Measurements from ENCODE around the gene S100A2. TPM values are rescaled to one million over a fixed set of nuclear protein-coding genes. Genes with fewer than 3 reads are reported as not detected.

Gene S100A2
- total and polyA plus RNA-seq, 2 of the 13 experiments (the other 11 are each of a cell fraction or from before 2014, with no cell fraction given): 1.2 TPM

DNA sequence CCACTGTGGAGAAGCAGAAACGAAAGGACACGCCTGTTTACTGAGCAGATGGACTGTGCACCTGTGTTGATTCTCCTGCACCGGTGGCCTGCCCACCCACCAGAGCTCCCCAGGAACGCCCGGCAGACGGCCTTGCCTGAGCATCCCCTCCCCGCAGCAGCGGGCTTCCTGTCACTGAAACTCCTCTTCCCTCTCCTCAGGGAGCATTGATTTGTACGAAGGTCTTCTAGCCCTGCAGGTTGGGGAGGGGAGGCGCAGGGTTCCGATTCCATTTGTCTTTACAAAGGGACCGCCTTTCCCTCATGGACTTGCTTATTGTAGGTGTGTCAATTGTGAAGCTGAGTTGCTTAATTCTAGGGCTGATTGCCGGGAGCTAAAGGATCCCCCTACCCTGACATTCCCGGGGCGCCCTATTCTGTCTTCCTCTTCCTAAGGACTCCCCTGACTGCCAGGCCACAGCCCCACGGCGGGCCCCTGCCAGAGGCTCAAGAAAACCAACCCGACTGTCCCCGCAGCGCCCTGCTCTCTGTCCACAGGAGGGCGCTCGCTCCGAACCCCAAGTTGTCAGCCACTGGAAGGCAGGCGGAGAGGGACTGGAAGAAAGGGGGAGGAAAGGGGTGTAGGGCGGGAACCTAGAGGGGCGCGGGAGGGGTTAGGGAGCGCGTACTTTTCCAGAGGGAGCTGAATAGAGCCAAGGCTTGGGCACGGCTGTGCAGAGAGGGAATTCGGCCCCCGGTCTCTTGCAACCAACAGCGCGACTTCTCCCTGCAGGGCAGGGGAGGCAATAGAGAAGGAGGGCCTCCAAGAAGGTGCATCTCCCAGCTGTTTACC is 32.7 kb downstream of the S100A2 start (continued):
- TF ChIP-seq PCBP1 (IDR thresholded peaks at IDR 0.05; ENCODE audit: borderline replicate concordance, low read depth, low read length): peak; percentile 83; the same call in 1 of the 2 replicates
- TF ChIP-seq ZNF160 (CRISPR knock-in tag; IDR thresholded peaks at IDR 0.05): no peak
- peak; percentile 42; the same call in 1 of the 2 replicates for TF ChIP-seq BCL6 (CRISPR knock-in tag; IDR thresholded peaks at IDR 0.05)
- TF ChIP-seq FOXA3 (CRISPR knock-in tag; IDR thresholded peaks at IDR 0.05): peak; percentile 89
- 0 out of 2 replicates have a peak, but pooled peaks have one; percentile 33 for TF ChIP-seq PPARG (CRISPR knock-in tag; conservative IDR thresholded peaks at IDR 0.05)
- TF ChIP-seq MATR3 (CRISPR knock-in tag; IDR thresholded peaks at IDR 0.05): no peak
- TF ChIP-seq TARDBP (CRISPR knock-in tag; IDR thresholded peaks at IDR 0.05): no peak
- no peak for TF ChIP-seq SOX6 (IDR thresholded peaks at IDR 0.05)
- TF ChIP-seq SOX6 (CRISPR knock-in tag; IDR thresholded peaks at IDR 0.05): no peak
- TF ChIP-seq, protein P1, sequence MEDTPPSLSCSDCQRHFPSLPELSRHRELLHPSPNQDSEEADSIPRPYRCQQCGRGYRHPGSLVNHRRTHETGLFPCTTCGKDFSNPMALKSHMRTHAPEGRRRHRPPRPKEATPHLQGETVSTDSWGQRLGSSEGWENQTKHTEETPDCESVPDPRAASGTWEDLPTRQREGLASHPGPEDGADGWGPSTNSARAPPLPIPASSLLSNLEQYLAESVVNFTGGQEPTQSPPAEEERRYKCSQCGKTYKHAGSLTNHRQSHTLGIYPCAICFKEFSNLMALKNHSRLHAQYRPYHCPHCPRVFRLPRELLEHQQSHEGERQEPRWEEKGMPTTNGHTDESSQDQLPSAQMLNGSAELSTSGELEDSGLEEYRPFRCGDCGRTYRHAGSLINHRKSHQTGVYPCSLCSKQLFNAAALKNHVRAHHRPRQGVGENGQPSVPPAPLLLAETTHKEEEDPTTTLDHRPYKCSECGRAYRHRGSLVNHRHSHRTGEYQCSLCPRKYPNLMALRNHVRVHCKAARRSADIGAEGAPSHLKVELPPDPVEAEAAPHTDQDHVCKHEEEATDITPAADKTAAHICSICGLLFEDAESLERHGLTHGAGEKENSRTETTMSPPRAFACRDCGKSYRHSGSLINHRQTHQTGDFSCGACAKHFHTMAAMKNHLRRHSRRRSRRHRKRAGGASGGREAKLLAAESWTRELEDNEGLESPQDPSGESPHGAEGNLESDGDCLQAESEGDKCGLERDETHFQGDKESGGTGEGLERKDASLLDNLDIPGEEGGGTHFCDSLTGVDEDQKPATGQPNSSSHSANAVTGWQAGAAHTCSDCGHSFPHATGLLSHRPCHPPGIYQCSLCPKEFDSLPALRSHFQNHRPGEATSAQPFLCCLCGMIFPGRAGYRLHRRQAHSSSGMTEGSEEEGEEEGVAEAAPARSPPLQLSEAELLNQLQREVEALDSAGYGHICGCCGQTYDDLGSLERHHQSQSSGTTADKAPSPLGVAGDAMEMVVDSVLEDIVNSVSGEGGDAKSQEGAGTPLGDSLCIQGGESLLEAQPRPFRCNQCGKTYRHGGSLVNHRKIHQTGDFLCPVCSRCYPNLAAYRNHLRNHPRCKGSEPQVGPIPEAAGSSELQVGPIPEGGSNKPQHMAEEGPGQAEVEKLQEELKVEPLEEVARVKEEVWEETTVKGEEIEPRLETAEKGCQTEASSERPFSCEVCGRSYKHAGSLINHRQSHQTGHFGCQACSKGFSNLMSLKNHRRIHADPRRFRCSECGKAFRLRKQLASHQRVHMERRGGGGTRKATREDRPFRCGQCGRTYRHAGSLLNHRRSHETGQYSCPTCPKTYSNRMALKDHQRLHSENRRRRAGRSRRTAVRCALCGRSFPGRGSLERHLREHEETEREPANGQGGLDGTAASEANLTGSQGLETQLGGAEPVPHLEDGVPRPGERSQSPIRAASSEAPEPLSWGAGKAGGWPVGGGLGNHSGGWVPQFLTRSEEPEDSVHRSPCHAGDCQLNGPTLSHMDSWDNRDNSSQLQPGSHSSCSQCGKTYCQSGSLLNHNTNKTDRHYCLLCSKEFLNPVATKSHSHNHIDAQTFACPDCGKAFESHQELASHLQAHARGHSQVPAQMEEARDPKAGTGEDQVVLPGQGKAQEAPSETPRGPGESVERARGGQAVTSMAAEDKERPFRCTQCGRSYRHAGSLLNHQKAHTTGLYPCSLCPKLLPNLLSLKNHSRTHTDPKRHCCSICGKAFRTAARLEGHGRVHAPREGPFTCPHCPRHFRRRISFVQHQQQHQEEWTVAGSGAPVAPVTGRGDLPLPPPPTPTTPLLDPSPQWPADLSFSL (CRISPR knock-in tag; IDR thresholded peaks at IDR 0.05): no peak
- TF ChIP-seq, protein P2, sequence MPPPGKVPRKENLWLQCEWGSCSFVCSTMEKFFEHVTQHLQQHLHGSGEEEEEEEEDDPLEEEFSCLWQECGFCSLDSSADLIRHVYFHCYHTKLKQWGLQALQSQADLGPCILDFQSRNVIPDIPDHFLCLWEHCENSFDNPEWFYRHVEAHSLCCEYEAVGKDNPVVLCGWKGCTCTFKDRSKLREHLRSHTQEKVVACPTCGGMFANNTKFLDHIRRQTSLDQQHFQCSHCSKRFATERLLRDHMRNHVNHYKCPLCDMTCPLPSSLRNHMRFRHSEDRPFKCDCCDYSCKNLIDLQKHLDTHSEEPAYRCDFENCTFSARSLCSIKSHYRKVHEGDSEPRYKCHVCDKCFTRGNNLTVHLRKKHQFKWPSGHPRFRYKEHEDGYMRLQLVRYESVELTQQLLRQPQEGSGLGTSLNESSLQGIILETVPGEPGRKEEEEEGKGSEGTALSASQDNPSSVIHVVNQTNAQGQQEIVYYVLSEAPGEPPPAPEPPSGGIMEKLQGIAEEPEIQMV (CRISPR knock-in tag; IDR thresholded peaks at IDR 0.05; ENCODE audit: low read depth): no peak; the same call in 1 of the 2 replicates
- 0 out of 2 replicates have a peak, but pooled peaks have one; percentile 38 for TF ChIP-seq ERF (CRISPR knock-in tag; IDR thresholded peaks at IDR 0.05)
- TF ChIP-seq REXO4 (CRISPR knock-in tag; IDR thresholded peaks at IDR 0.05; ENCODE audit: borderline replicate concordance): no peak
- no peak for TF ChIP-seq ZFP1 (CRISPR knock-in tag; IDR thresholded peaks at IDR 0.05)
- TF ChIP-seq, protein P3, sequence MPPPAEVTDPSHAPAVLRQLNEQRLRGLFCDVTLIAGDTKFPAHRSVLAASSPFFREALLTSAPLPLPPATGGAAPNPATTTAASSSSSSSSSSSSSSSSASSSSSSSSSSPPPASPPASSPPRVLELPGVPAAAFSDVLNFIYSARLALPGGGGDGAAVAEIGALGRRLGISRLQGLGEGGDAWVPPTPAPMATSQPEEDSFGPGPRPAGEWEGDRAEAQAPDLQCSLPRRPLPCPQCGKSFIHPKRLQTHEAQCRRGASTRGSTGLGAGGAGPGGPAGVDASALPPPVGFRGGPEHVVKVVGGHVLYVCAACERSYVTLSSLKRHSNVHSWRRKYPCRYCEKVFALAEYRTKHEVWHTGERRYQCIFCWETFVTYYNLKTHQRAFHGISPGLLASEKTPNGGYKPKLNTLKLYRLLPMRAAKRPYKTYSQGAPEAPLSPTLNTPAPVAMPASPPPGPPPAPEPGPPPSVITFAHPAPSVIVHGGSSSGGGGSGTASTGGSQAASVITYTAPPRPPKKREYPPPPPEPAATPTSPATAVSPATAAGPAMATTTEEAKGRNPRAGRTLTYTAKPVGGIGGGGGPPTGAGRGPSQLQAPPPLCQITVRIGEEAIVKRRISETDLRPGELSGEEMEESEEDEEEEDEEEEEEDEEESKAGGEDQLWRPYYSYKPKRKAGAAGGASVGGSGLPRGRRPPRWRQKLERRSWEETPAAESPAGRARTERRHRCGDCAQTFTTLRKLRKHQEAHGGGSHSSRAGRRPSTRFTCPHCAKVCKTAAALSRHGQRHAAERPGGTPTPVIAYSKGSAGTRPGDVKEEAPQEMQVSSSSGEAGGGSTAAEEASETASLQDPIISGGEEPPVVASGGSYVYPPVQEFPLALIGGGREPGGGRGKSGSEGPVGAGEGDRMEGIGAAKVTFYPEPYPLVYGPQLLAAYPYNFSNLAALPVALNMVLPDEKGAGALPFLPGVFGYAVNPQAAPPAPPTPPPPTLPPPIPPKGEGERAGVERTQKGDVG (CRISPR knock-in tag; IDR thresholded peaks at IDR 0.05; ENCODE audit: borderline replicate concordance): no peak
- TF ChIP-seq SMAD3 (CRISPR knock-in tag; IDR thresholded peaks at IDR 0.05): no peak
- TF ChIP-seq, protein P4, sequence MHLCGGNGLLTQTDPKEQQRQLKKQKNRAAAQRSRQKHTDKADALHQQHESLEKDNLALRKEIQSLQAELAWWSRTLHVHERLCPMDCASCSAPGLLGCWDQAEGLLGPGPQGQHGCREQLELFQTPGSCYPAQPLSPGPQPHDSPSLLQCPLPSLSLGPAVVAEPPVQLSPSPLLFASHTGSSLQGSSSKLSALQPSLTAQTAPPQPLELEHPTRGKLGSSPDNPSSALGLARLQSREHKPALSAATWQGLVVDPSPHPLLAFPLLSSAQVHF (CRISPR knock-in tag; IDR thresholded peaks at IDR 0.05): 0 out of 2 replicates have a peak, but pooled peaks have one; percentile 17

Data from HepG2 (cell line).